ENCODE data around the gene ZNF710. TPM values are rescaled to one million over a fixed set of nuclear protein-coding genes. Genes with fewer than 3 reads are reported as not detected.

ZNF710 gene
- polyA plus RNA-seq, 4 donors: 20.3 to 24.9 (median 23.0) TPM

Other genes starting within 250 kb of the ZNF710 start
- under 1 TPM; 0.18 to 0.80 (median 0.52) TPM for gene MESP2, start 225.0 kb upstream of the ZNF710 start, polyA plus RNA-seq (ENCODE audit: insufficient read length in 4 of 4)
- 100 to 1,000 TPM in 2 of 4 donors, 10 to 100 TPM in 2; 66.5 to 128 (median 98.2) TPM for gene ANPEP, start 186.5 kb upstream of the ZNF710 start, polyA plus RNA-seq (ENCODE audit: insufficient read length in 4 of 4)
- 10 to 100 TPM; 36.4 to 51.2 (median 40.2) TPM for gene AP3S2, start 107.3 kb upstream of the ZNF710 start, polyA plus RNA-seq (ENCODE audit: insufficient read length in 4 of 4)
- 10 to 100 TPM; 25.5 to 31.1 (median 29.7) TPM for gene ARPIN, start 88.4 kb upstream of the ZNF710 start, polyA plus RNA-seq (ENCODE audit: insufficient read length in 4 of 4)
- 100 to 1,000 TPM; 194 to 243 (median 217) TPM for gene IDH2, start 101.1 kb downstream of the ZNF710 start, polyA plus RNA-seq (ENCODE audit: insufficient read length in 4 of 4)
- 10 to 100 TPM; 38.0 to 44.3 (median 38.6) TPM for gene SEMA4B, start 200.0 kb downstream of the ZNF710 start, polyA plus RNA-seq (ENCODE audit: insufficient read length in 4 of 4)
- 10 to 100 TPM; 49.9 to 63.9 (median 56.0) TPM for gene CIB1, start 232.6 kb downstream of the ZNF710 start, polyA plus RNA-seq (ENCODE audit: insufficient read length in 4 of 4)
- 1 to 10 TPM; 3.2 to 4.5 (median 4.1) TPM for gene GDPGP1, start 232.9 kb downstream of the ZNF710 start, polyA plus RNA-seq (ENCODE audit: insufficient read length in 4 of 4)
- gene TTLL13, start 248.2 kb downstream of the ZNF710 start, polyA plus RNA-seq (ENCODE audit: insufficient read length in 4 of 4): under 1 TPM in 3 of 4 donors, not detected in 1; 0.10 to 0.19 (median 0.15) TPM